H1 (cell line): Measurements from ENCODE around the gene TMEM150B. TPM values are rescaled to one million over a fixed set of nuclear protein-coding genes. Genes with fewer than 3 reads are reported as not detected.

Experiments used
- CTCF ChIA-PET: fragments of 300-600 bp; sonication (Branson Sonifier 250); formaldehyde crosslinking; loops from one replicate; lab custom pipeline; 2021; ENCODE audit not compliant: partially characterized antibody; lab: Charles Lee
- POLR2A ChIA-PET: fragments of 300-600 bp; sonication (Branson Sonifier 250); formaldehyde crosslinking; loops from one replicate; lab custom pipeline; 2021; ENCODE audit warnings: inconsistent platforms; ENCODE audit not compliant: partially characterized antibody; lab: Charles Lee
- DNase-seq, 2 experiments: peaks; one replicate each; pipeline versions ENCODE4 v3.0.0 to v3.0.0-alpha.2; 2010 to 2022; ENCODE audit warnings: low spot score in 2 of 2, low read depth in 1 of 2, mixed read lengths in 1 of 2
- FAIRE-seq: peaks from 2 replicates; lab custom pipeline; 2011; peaks lifted over from hg19 to GRCh38; lab: Jason Lieb, UNC
- H2AFZ ChIP-seq: 2 replicates; pipeline ENCODE4 v1.8.1; 2012; ENCODE audit warnings: low read length, inconsistent platforms
- H2AK5ac ChIP-seq: 2 replicates; pipeline ENCODE4 v1.6.1; 2013; ENCODE audit warnings: low read depth, low read length
- H2BK120ac ChIP-seq: replicated peaks from 2 replicates; pipeline ENCODE3; 2013; ENCODE audit warnings: low read depth, low read length, inconsistent platforms
- H2BK12ac ChIP-seq: 2 replicates; pipeline ENCODE4 v1.6.1; 2013; ENCODE audit warnings: low read depth, low read length
- H2BK15ac ChIP-seq: 2 replicates; pipeline ENCODE4 v1.6.1; 2013; ENCODE audit warnings: low read length
- H2BK20ac ChIP-seq: 2 replicates; pipeline ENCODE4 v1.6.1; 2013; ENCODE audit warnings: low read length
- H2BK5ac ChIP-seq: 2 replicates; pipeline ENCODE4 v1.6.1; 2013; ENCODE audit warnings: low read depth, low read length
- H3K14ac ChIP-seq: 2 replicates; pipeline ENCODE4 v1.6.1; 2013; ENCODE audit warnings: inconsistent platforms; ENCODE audit not compliant: insufficient read length
- H3K18ac ChIP-seq: 2 replicates; pipeline ENCODE4 v1.6.1; 2013; ENCODE audit warnings: low read length; ENCODE audit errors: extremely low read depth
- H3K23ac ChIP-seq: 2 replicates; pipeline ENCODE4 v1.6.1; 2013; ENCODE audit warnings: inconsistent platforms; ENCODE audit not compliant: insufficient read length
- H3K23me2 ChIP-seq: 2 replicates; pipeline ENCODE4 v1.6.1; 2013; ENCODE audit warnings: low read depth, low read length
- H3K27ac ChIP-seq: 2 replicates; pipeline ENCODE4 v1.6.1; 2011; ENCODE audit warnings: low read depth, low read length, inconsistent platforms
- H3K27me3 ChIP-seq, 4 experiments: replicated peaks in 1 of 4; 1 replicate in 1 of 4; 2 replicates in 3 of 4; pipeline versions ENCODE4 v1.6.1 to v1.8.1; 2011 to 2013; ENCODE audit warnings: low read length in 3 of 4, mild to moderate bottlenecking in 3 of 4, inconsistent platforms in 2 of 4, mixed read lengths in 2 of 4, moderate library complexity in 1 of 4; ENCODE audit not compliant: control insufficient read depth in 3 of 4, insufficient read depth in 3 of 4; ENCODE audit errors: extremely low read depth in 1 of 4
- H3K36me3 ChIP-seq, 4 experiments: 2 replicates each; pipeline versions ENCODE4 v1.6.1 to v1.8.1; 2011 to 2013; ENCODE audit warnings: mild to moderate bottlenecking in 4 of 4, low read length in 3 of 4, moderate library complexity in 2 of 4, control low read depth in 1 of 4, inconsistent platforms in 1 of 4; ENCODE audit not compliant: insufficient read depth in 4 of 4, control insufficient read depth in 2 of 4
- H3K4ac ChIP-seq: replicated peaks from 2 replicates; pipeline ENCODE3; 2013; ENCODE audit warnings: low read length, low read depth, mixed read lengths, inconsistent platforms; ENCODE audit not compliant: insufficient read length
- H3K4me1 ChIP-seq, 4 experiments: replicated peaks in 1 of 4; 1 replicate in 1 of 4; 2 replicates in 3 of 4; pipeline versions ENCODE4 v1.6.1 to v1.8.1; 2011 to 2013; ENCODE audit warnings: low read length in 3 of 4, inconsistent platforms in 2 of 4, mixed read lengths in 1 of 4; ENCODE audit not compliant: insufficient read depth in 4 of 4, control insufficient read depth in 3 of 4
- H3K4me2 ChIP-seq, 2 experiments: 2 replicates each; pipeline versions ENCODE4 v1.6.1 to v1.8.1; 2011 to 2013; ENCODE audit warnings: low read depth in 2 of 2, low read length in 2 of 2, control low read depth in 1 of 2, inconsistent platforms in 1 of 2, mild to moderate bottlenecking in 1 of 2; ENCODE audit not compliant: insufficient read depth in 1 of 2
- H3K4me3 ChIP-seq, 4 experiments: fragments of 200-600, 300-600 bp in 1 of 4; sonication (generic), shearing (Covaris generic), sonication (Bioruptor Twin) in 1 of 4; 2 replicates each; pipeline versions ENCODE4 v1.5.1 to v1.8.1; 2011 to 2016; ENCODE audit warnings: low read length in 4 of 4, low read depth in 3 of 4, control low read depth in 2 of 4, inconsistent platforms in 2 of 4, mild to moderate bottlenecking in 2 of 4, mixed read lengths in 1 of 4, moderate library complexity in 1 of 4; ENCODE audit not compliant: insufficient read depth in 2 of 4; ENCODE audit errors: extremely low read depth in 1 of 4
- H3K56ac ChIP-seq: replicated peaks from 2 replicates; pipeline ENCODE3; 2013; ENCODE audit warnings: low read depth, mild to moderate bottlenecking, mixed read lengths, low read length, inconsistent platforms; ENCODE audit not compliant: insufficient read length
- H3K79me1 ChIP-seq: 2 replicates; pipeline ENCODE4 v1.6.1; 2013; ENCODE audit warnings: low read depth, low read length, control low read depth
- H3K79me2 ChIP-seq, 2 experiments: 2 replicates each; pipeline versions ENCODE4 v1.6.1 to v1.8.1; 2012 to 2013; ENCODE audit warnings: low read length in 2 of 2, mild to moderate bottlenecking in 2 of 2, inconsistent platforms in 1 of 2; ENCODE audit not compliant: insufficient read depth in 2 of 2, control insufficient read depth in 1 of 2
- H3K9ac ChIP-seq, 4 experiments: replicated peaks in 1 of 4; 1 replicate in 1 of 4; 2 replicates in 3 of 4; pipeline versions ENCODE4 v1.6.1 to v1.8.1; 2011 to 2013; ENCODE audit warnings: low read depth in 3 of 4, low read length in 3 of 4, control low read depth in 2 of 4, mild to moderate bottlenecking in 2 of 4, moderate library complexity in 2 of 4, inconsistent platforms in 1 of 4; ENCODE audit errors: extremely low read depth in 1 of 4
- H3K9me3 ChIP-seq, 2 experiments: 2 replicates each; pipeline versions ENCODE4 v1.6.1 to v1.8.1; 2012 to 2013; ENCODE audit warnings: mild to moderate bottlenecking in 2 of 2, moderate library complexity in 2 of 2, control low read depth in 1 of 2, inconsistent platforms in 1 of 2, low read depth in 1 of 2, low read length in 1 of 2, mixed read lengths in 1 of 2; ENCODE audit not compliant: insufficient read depth in 2 of 2
- H4K20me1 ChIP-seq, 2 experiments: replicated peaks in 1 of 2; 2 replicates each; pipeline versions ENCODE3 to v1.8.1; 2011 to 2013; ENCODE audit warnings: inconsistent platforms in 2 of 2, low read length in 2 of 2, mild to moderate bottlenecking in 1 of 2; ENCODE audit not compliant: insufficient read depth in 2 of 2, control insufficient read depth in 1 of 2
- H4K5ac ChIP-seq: 2 replicates; pipeline ENCODE4 v1.6.1; 2013; ENCODE audit warnings: low read length, low read depth, mixed read lengths, inconsistent platforms; ENCODE audit not compliant: insufficient read length
- H4K8ac ChIP-seq: 2 replicates; pipeline ENCODE4 v1.8.0; 2013; ENCODE audit warnings: mild to moderate bottlenecking, moderate library complexity, low read length, inconsistent platforms; ENCODE audit not compliant: insufficient read depth; ENCODE audit errors: extremely low read depth
- H4K91ac ChIP-seq: replicated peaks from 2 replicates; pipeline ENCODE3; 2013; ENCODE audit warnings: low read length, mixed read lengths, inconsistent platforms; ENCODE audit not compliant: insufficient read length
- ATF2 ChIP-seq: IDR thresholded peaks from 2 replicates; pipeline ENCODE4 v1.6.1; 2012; ENCODE audit warnings: low read length, inconsistent platforms
- BRCA1 ChIP-seq: IDR thresholded peaks from 2 replicates; pipeline ENCODE4 v1.6.1; 2012; ENCODE audit warnings: low read depth, low read length, improper control_type of control experiment
- EZH2 ChIP-seq: fragments of 200-600 bp; sonication (generic); IDR thresholded peaks from 2 replicates; pipeline ENCODE4 v1.7.1; 2012; ENCODE audit warnings: low read depth, mild to moderate bottlenecking, moderate library complexity, low read length, inconsistent platforms; ENCODE audit not compliant: severe bottlenecking
- KDM5A ChIP-seq: fragments of 200-600 bp; IDR thresholded peaks from 2 replicates; pipeline ENCODE4 v1.7.1; 2012; ENCODE audit warnings: mild to moderate bottlenecking, low read length, inconsistent platforms, mixed read lengths
- SUZ12 ChIP-seq: fragments of 200-600 bp; sonication (generic); IDR thresholded peaks from 2 replicates; pipeline ENCODE4 v1.6.1; 2012; ENCODE audit warnings: mild to moderate bottlenecking, inconsistent platforms, low read length, moderate library complexity, mixed read lengths
- WGBS, 2 experiments: shearing (Covaris generic) in 1 of 2; methylation state at CpG; one replicate each; pipeline versions ENCODE4 v1.1.6 to v1.1.7; 2013 to 2015; ENCODE audit warnings: low lambda C conversion rate in 2 of 2, mixed read lengths in 2 of 2, inconsistent platforms in 1 of 2, low coverage in 1 of 2, missing lambda C conversion rate in 1 of 2; ENCODE audit not compliant: insufficient replicate concordance in 2 of 2, insufficient coverage in 1 of 2, insufficient read length in 1 of 2; ENCODE audit errors: extremely low coverage in 1 of 2, missing lambda C conversion rate in 1 of 2; 5-methylcytosine and 5-hydroxymethylcytosine counted together
- polyA plus RNA-seq, 7 experiments: library from polyadenylated mRNA; depleted of rRNA in 3 of 7; stranded (reverse) in 5 of 7; unstranded in 2 of 7; fragments of >200 nt in 5 of 7; fragments of 200-250 nt in 2 of 7; gene quantifications; 1 replicate in 5 of 7; 2 replicates in 1 of 7; 4 replicates in 1 of 7; pipeline versions ENCODE4 v1.2.1 to v1.2.3, GENCODE V29; 2011 to 2013; ENCODE audit warnings: missing spikeins in 2 of 7, mixed read lengths in 2 of 7
- total RNA-seq: library from RNA; stranded (reverse); fragmentation: NEBNext Ultra II Directional; extraction: Animal tissue kit (Norgen Biotek cat#: 25700); gene quantifications from 2 replicates; pipeline ENCODE4 v1.2.1, GENCODE V29; 2021

TMEM150B gene
- total and polyA plus RNA-seq, 2 of the 8 experiments (the other 6 are each of a cell fraction or from before 2014, with no cell fraction given): 0.41 to 0.91 TPM

- 90% methylated on average over 13 of the region's 13 CpGs; no CpG with 5 or more reads in 1 of the 2 experiments for WGBS, 2 experiments
- H3K4me3 ChIP-seq: peak overlapping the region; percentile 71 to 98 (median 90); a peak in 7 of 8 replicates
Measured at GRCh38 chr19:55278391-55279135, 46.6 kb downstream of the TMEM150B start.

More at GRCh38 chr19:55278391-55279135, 46.6 kb downstream of the TMEM150B start:
- no peak overlapping the region for H4K91ac ChIP-seq
- no peak overlapping the region for H2BK120ac ChIP-seq
- H3K56ac ChIP-seq: no peak overlapping the region
- peak overlapping the region; percentile 86 to 87 for H3K4me2 ChIP-seq
- H3K36me3 ChIP-seq: peaks cover 0 to 9% (median 5%) of the 10 kb centered on the region in 4 experiments; a peak in 5 of 8 replicates
- no peak overlapping the region for H3K23ac ChIP-seq
- POLR2A ChIA-PET: interaction anchor here (1.1 to 5.9 kb wide), 8 partner anchors 13 to 129 kb away, joined by 4 to 28 read pairs (median 5); partner anchors contain the start of genes PPP6R1 and UBE2S
- H3K14ac ChIP-seq: no peak overlapping the region
- no peak overlapping the region for H2BK12ac ChIP-seq
- DNase-seq (no peak), FAIRE-seq (no peak)
- peaks cover 7% of the 10 kb centered on the region; the same call in 1 of the 2 replicates for H3K79me1 ChIP-seq
- H3K9me3 ChIP-seq: no peaks in the 10 kb centered on the region; a peak in 1 of 4 replicates
- peaks cover 3 to 18% (median 6%) of the 10 kb centered on the region in 4 experiments for H3K4me1 ChIP-seq
- no peak overlapping the region for H2AFZ ChIP-seq
- H4K20me1 ChIP-seq: peaks cover 3 to 4% of the 10 kb centered on the region in 2 experiments
- H2BK20ac ChIP-seq: no peak overlapping the region
- H4K5ac ChIP-seq: no peak overlapping the region
- no peak overlapping the region for H3K18ac ChIP-seq
- H3K27me3 ChIP-seq: no peaks in the 10 kb centered on the region
- H3K27ac ChIP-seq: no peak overlapping the region
- CTCF ChIA-PET: interaction anchor here (0.6 to 1.8 kb wide), 10 partner anchors 10 to 195 kb away, joined by 3 to 6 read pairs (median 4); partner anchors contain the start of gene DNAAF3
- H3K4ac ChIP-seq: no peak overlapping the region
- H2BK5ac ChIP-seq: no peak overlapping the region
- H4K8ac ChIP-seq: no peak overlapping the region
- H3K9ac ChIP-seq: no peak overlapping the region
- no peak overlapping the region for H2BK15ac ChIP-seq
- H3K23me2 ChIP-seq: peaks cover 9% of the 10 kb centered on the region; the same call in 1 of the 2 replicates
- peaks cover 3 to 6% of the 10 kb centered on the region in 2 experiments; a peak in 3 of 4 replicates for H3K79me2 ChIP-seq
- TF ChIP-seq KDM5A: no peak
- no peak for TF ChIP-seq EZH2
- TF ChIP-seq ATF2: no peak
- no peak for TF ChIP-seq BRCA1
- TF ChIP-seq SUZ12: no peak
- no peak overlapping the region for H2AK5ac ChIP-seq
